Type B pancreatic cell (in vitro differentiated cells): Measurements from ENCODE around the gene KISS1R. TPM values are rescaled to one million over a fixed set of nuclear protein-coding genes. Genes with fewer than 3 reads are reported as not detected.

Experiments
- DNase-seq: peaks from one replicate; pipeline ENCODE4 v3.0.0; 2021; ENCODE audit warnings: mixed read lengths; ENCODE audit not compliant: unreplicated experiment; ENCODE audit errors: extremely low spot score
- H3K27ac Mint-ChIP-seq: 2 replicates; pipeline ENCODE4 v1.8.0; 2021; ENCODE audit warnings: mild to moderate bottlenecking, mixed read lengths
- H3K27me3 Mint-ChIP-seq: 2 replicates; pipeline ENCODE4 v1.8.0; 2021; ENCODE audit warnings: mixed read lengths
- H3K36me3 Mint-ChIP-seq: 2 replicates; pipeline ENCODE4 v1.8.0; 2021; ENCODE audit warnings: mixed read lengths
- H3K4me1 Mint-ChIP-seq: one replicate; pipeline ENCODE4 v1.8.0; 2021; ENCODE audit warnings: mixed read lengths; ENCODE audit not compliant: unreplicated experiment
- H3K4me3 Mint-ChIP-seq: 2 replicates; pipeline ENCODE4 v1.8.0; 2021; ENCODE audit warnings: mild to moderate bottlenecking, mixed read lengths
- H3K9me3 Mint-ChIP-seq: 2 replicates; pipeline ENCODE4 v1.8.0; 2021; ENCODE audit warnings: mixed read lengths
- total RNA-seq: library from RNA; stranded (reverse); gene quantifications from 2 replicates; pipeline ENCODE4 v1.2.1, GENCODE V29; 2021; ENCODE audit warnings: low replicate concordance
- TF ChIP-seq, protein P1 (sequence below): fragments of 200-600 bp; sonication (generic); conservative IDR thresholded peaks from 2 replicates; pipeline ENCODE4 v1.5.0; 2021; ENCODE audit warnings: antibody characterized with exemption, mild to moderate bottlenecking

Gene KISS1R
- total RNA-seq, 1 donor from 2014 or later = 1.2 TPM

DNA sequence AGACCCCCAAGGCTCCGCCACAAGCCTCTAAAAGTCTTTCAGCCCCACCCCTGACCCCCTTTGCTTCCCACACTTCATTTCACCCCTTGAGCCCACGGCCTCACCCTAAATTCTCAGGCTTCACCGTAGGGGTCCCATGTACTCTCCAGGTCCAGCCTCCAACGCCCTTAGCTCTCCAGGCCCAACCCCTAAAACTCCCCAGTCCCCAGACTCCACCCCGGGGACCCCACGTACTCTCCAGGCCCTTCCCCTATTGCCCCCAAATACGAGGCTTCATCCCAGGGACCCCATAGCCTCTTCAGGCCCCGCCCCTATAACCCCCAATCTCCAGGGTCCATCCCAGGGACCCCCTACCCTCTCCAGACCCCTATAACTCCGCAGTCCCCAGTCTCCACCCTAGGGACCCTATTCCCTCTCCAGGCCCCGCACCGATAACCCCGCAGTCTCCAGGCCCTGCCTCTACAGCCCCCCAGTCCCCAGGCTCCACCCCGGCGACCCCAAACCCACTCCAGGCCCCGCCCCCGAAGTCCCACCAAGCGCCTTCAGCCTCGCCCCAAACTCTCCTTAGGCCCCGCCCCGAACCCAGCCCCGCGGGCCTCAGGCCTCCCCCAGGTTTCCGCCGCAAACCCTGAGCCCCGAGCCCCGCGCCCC lies 24.8 kb upstream of the KISS1R start:
- Mint-ChIP-seq H3K9me3 (no peaks in the 10 kb centered on the region), H3K27me3 (peaks cover 5% of the 10 kb centered on the region), H3K4me3 (peak overlapping the region; percentile 86), H3K27ac (peak overlapping the region; percentile 83), H3K36me3 (peaks cover 9% of the 10 kb centered on the region), H3K4me1 (peaks cover 6% of the 10 kb centered on the region)
- TF ChIP-seq, protein P1, sequence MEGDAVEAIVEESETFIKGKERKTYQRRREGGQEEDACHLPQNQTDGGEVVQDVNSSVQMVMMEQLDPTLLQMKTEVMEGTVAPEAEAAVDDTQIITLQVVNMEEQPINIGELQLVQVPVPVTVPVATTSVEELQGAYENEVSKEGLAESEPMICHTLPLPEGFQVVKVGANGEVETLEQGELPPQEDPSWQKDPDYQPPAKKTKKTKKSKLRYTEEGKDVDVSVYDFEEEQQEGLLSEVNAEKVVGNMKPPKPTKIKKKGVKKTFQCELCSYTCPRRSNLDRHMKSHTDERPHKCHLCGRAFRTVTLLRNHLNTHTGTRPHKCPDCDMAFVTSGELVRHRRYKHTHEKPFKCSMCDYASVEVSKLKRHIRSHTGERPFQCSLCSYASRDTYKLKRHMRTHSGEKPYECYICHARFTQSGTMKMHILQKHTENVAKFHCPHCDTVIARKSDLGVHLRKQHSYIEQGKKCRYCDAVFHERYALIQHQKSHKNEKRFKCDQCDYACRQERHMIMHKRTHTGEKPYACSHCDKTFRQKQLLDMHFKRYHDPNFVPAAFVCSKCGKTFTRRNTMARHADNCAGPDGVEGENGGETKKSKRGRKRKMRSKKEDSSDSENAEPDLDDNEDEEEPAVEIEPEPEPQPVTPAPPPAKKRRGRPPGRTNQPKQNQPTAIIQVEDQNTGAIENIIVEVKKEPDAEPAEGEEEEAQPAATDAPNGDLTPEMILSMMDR = no peak
- DNase-seq = no peak

DNA sequence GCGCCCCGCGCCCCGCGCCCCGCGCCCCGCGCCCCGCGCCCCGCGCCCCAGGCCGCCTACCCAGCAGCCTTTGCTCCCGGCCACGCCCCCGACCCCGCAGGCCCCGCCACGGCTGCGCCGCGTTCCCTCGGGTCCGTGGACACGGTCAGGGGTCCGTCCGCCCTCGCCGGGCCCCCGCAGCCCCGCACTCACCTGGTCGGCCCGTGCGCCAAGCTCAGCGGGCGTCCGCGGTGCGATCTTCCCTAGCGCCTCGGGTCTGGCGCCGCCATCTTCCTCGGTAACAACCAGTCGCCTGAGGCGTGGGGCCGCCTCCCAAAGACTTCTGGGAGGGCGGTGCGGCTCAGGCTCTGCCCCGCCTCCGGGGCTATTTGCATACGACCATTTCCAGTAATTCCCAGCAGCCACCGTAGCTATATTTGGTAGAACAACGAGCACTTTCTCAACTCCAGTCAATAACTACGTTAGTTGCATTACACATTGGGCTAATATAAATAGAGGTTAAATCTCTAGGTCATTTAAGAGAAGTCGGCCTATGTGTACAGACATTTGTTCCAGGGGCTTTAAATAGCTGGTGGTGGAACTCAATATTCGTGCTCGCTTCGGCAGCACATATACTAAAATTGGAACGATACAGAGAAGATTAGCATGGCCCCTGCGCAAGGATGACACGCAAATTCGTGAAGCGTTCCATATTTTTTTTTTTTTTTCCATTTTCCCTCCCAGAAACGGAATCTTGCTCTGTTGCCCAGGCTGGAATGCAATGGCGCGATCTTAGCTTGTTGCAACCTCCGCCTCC lies 24.0 kb upstream of the KISS1R start, which contains the start of the genes MED16 and RNU6-9:
MED16 (minus strand) TSS at position 294 of the 796 bp plus-strand sequence. CDS start 2,056 bp downstream, outside the sequence.
RNU6-9 (plus strand) TSS at position 591 of the 796 bp plus-strand sequence.
- TF ChIP-seq, protein P1 = no peak
- H3K36me3 Mint-ChIP-seq = peaks cover 9% of the 10 kb centered on the region
- H3K4me3 Mint-ChIP-seq = peak within 1 kb of the TSS; percentile 95

DNA sequence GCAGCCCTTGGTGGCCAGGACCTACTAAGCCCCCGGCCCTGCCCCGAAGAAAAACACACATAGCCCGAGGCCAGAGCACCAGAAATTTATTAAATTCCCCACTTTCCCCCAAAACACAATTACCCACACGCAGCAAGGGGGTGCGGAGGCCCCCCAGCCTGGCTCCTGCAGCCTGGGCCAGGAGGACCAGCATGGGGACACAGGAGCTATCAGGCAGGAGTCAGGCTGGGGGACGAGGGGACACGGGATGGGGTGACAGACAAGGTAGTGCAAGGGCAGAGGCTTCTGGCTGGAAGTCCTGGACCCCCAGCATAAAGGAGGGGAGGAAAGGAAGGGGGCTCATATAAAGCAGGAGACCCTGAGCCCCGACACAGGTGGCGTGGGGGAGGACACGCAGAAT lies 20.7 kb upstream of the KISS1R start:
- DNase-seq = no peak
- Mint-ChIP-seq H3K27me3 (peaks cover 5% of the 10 kb centered on the region), H3K9me3 (no peaks in the 10 kb centered on the region), H3K36me3 (peaks cover 9% of the 10 kb centered on the region), H3K27ac (no peak overlapping the region), H3K4me3 (no peak overlapping the region), H3K4me1 (peaks cover 6% of the 10 kb centered on the region)
- TF ChIP-seq, protein P1 = no peak

More for the DNA sequence above, 24.0 kb upstream of the KISS1R start, which contains the start of the genes MED16 and RNU6-9:
- peak; percentile 94 for DNase-seq
- Mint-ChIP-seq H3K9me3 (no peaks in the 10 kb centered on the region), H3K4me1 (peaks cover 6% of the 10 kb centered on the region), H3K27ac (peak within 1 kb of the TSS; percentile 100), H3K27me3 (peaks cover 5% of the 10 kb centered on the region)

DNA sequence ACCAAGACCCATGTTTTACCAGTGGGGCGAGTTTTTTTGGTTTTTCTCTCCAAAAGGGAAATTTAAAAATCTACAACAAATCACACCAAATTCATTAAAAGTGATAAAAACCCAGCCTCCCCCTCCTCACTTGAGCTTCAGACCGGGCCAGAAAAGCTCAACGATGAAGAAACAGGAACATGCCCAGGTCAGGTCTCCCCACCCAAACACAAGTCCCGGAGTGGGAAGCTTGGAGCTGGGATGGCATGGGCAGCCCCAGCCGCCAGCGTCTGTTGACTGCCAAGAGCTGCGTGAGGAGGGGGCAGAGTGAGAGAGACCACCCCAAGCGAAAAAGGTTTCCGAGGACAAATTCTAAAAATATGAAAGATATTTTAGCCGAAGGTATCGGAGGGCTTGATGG lies 20.1 kb upstream of the KISS1R start:
- no peak overlapping the region for H3K4me3 Mint-ChIP-seq
- H3K27ac Mint-ChIP-seq = no peak overlapping the region
- H3K36me3 Mint-ChIP-seq = peaks cover 9% of the 10 kb centered on the region
- DNase-seq = no peak
- H3K4me1 Mint-ChIP-seq = peaks cover 6% of the 10 kb centered on the region
- no peaks in the 10 kb centered on the region for H3K9me3 Mint-ChIP-seq
- TF ChIP-seq, protein P1 = no peak
- peaks cover 5% of the 10 kb centered on the region for H3K27me3 Mint-ChIP-seq

DNA sequence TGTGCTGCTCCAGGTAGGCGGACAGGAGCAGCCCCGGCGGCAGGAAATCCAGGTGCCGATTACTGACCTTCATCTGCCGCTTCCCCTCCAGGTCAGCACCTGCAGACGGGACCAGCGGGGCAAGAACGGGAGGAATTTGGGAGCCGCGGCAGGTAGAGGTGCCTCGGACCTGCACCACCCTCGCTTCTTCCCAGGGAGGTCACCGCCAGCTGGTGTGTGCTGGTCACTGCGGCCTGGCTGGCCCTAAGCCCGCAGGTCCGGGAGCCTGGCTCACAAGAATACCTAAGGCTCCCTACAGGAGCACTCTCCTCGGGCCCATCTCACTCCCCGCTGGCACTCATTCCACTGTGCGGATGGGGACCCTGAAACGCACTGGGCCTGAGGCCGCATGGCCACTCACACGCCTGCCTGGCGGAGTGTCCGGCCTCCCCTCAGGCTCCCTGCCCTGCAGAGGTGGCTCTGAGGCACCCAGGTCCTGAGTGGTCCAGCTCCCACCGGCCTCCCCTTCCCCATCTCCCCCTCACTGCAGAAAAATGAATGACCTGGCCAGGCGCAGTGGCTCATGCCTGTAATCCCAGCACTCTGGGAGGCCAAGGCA lies 19.6 kb upstream of the KISS1R start:
- Mint-ChIP-seq H3K4me1 (peaks cover 6% of the 10 kb centered on the region), H3K27ac (no peak overlapping the region), H3K36me3 (peaks cover 9% of the 10 kb centered on the region), H3K27me3 (peaks cover 5% of the 10 kb centered on the region), H3K9me3 (no peaks in the 10 kb centered on the region), H3K4me3 (no peak overlapping the region)
- TF ChIP-seq, protein P1 = peak; percentile 43
- no peak for DNase-seq
